Measurements from ENCODE around the gene RFX1. TPM values are rescaled to one million over a fixed set of nuclear protein-coding genes. Genes with fewer than 3 reads are reported as not detected.

RFX1 gene
- total and polyA plus RNA-seq, 9 of the 15 experiments (the other 6 are each of a cell fraction or from before 2014, with no cell fraction given), result 0.14 to 19.3 (median 1.2) TPM

DNA sequence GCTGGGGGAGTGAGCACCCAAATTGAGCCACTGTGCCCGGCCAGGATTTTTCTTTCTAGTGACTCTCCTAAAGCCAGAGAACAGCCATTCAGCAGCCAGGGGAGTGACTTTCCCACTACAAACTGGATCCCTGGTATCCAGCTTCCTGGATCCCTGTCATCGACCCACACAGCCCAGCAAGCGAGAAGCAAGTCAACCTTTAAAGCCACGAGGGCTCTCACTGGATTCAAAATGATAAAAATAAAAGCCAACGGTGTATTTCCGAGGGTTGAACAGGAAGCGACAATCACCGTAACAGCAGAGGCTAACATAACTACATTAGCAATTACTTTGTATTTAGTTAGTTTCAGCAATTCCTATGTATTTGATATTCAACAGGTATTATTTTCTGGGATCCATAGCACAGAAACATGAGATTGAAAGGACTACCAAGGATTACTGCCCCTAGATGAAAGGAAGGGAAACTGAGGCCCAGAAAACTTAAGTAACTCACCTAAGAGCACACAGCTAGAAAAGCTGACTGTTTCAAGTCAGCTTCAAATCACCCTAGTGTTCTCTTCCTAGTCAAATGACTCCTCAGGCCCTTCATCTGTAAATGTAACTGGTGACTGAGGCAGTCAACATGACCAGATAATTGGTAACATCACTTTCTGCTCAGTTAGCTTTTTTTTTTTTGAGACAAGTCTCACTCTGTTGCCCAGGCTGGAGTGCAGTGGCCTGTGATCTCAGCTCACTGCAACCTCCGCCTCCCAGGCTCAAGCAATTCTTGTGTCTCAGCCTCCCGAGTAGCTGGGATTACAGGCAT lies 2.7 kb downstream of the RFX1 start:
- Histone ChIP-seq H3K9me1 (ENCODE audit: control insufficient read depth, insufficient read depth, low read length) (no peaks in the 10 kb centered on the region), H3K4me3 (no peak overlapping the region), H3K4me2 (ENCODE audit: insufficient read depth, low read length) (peak overlapping the region; percentile 51; the same call in 1 of the 2 replicates), H3K79me2 (ENCODE audit: control insufficient read depth, insufficient read depth, low read length) (peaks cover 60% of the 10 kb centered on the region), H3K36me3 (ENCODE audit: control insufficient read depth, insufficient read depth, low read length) (peaks cover 17% of the 10 kb centered on the region; the same call in 1 of the 3 replicates), H3K27ac (ENCODE audit: extremely low read depth, low read depth, low read length) (peak overlapping the region; percentile 35; the same call in 2 of the 3 replicates), H2AFZ (ENCODE audit: low read depth, low read length) (peak overlapping the region; percentile 22), H4K20me1 (replicated peaks; ENCODE audit: control insufficient read depth, insufficient read depth, low read length) (no peaks in the 10 kb centered on the region), H3K9me3 (replicated peaks; ENCODE audit: control insufficient read depth, insufficient read depth, low read depth, low read length) (no peaks in the 10 kb centered on the region), H3K9ac (ENCODE audit: insufficient read depth in 1 of 2, low read depth in 2 of 2, low read length in 2 of 2) (peak overlapping the region; percentile 56 to 73; a peak in 3 of 4 replicates), H3K27me3 (ENCODE audit: control insufficient read depth in 2 of 2, insufficient read depth in 2 of 2, low read length in 2 of 2) (no peaks in the 10 kb centered on the region), H3K4me1 (replicated peaks in 1 of 2; ENCODE audit: control insufficient read depth in 2 of 2, insufficient read depth in 2 of 2, low read length in 2 of 2) (peaks cover 36 to 38% of the 10 kb centered on the region in 2 experiments)
- intact Hi-C loops (cut with micrococcal nuclease) (loop anchor here (2.0 kb wide), 1 partner anchor 51 kb away; the partner anchor contains the start of gene DCAF15), in situ Hi-C loops (cut with MboI) (no loop called here)
- 43% methylated on average over 10 of the region's 10 CpGs for WGBS (ENCODE audit: insufficient coverage, low coverage, missing lambda C conversion rate)
- no peak for ATAC-seq
- DNase-seq (ENCODE audit: extremely low read depth in 1 of 4, low spot score in 3 of 4), result peak in 1 of 4 experiments; percentile 6
- CTCF ChIA-PET (ENCODE audit: low intra/inter-chr PET ratio), result no interaction called here
- FAIRE-seq, result no peak
- POLR2A ChIA-PET, result interaction anchor here (0.6 kb wide), 2 partner anchors 848 to 1105 kb away, joined by 3 read pairs; no protein-coding TSS in a partner anchor
- TF ChIP-seq MCM5 (IDR thresholded peaks at IDR 0.05; ENCODE audit: low read depth) (no peak), NCOA1 (IDR thresholded peaks at IDR 0.05; ENCODE audit: low read depth) (no peak), ZNF316 (IDR thresholded peaks at IDR 0.05) (peak; percentile 84), C11orf30 (IDR thresholded peaks at IDR 0.05; ENCODE audit: low read depth) (peak; percentile 45; the same call in 1 of the 2 replicates)
- TF ChIP-seq, protein P1, sequence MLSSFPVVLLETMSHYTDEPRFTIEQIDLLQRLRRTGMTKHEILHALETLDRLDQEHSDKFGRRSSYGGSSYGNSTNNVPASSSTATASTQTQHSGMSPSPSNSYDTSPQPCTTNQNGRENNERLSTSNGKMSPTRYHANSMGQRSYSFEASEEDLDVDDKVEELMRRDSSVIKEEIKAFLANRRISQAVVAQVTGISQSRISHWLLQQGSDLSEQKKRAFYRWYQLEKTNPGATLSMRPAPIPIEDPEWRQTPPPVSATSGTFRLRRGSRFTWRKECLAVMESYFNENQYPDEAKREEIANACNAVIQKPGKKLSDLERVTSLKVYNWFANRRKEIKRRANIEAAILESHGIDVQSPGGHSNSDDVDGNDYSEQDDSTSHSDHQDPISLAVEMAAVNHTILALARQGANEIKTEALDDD (IDR thresholded peaks at IDR 0.05), result peak; percentile 47
- TF ChIP-seq, protein P2, sequence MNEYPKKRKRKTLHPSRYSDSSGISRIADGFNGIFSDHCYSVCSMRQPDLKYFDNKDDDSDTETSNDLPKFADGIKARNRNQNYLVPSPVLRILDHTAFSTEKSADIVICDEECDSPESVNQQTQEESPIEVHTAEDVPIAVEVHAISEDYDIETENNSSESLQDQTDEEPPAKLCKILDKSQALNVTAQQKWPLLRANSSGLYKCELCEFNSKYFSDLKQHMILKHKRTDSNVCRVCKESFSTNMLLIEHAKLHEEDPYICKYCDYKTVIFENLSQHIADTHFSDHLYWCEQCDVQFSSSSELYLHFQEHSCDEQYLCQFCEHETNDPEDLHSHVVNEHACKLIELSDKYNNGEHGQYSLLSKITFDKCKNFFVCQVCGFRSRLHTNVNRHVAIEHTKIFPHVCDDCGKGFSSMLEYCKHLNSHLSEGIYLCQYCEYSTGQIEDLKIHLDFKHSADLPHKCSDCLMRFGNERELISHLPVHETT (CRISPR knock-in tag; conservative IDR thresholded peaks at IDR 0.05 in 1 of 2, IDR thresholded peaks at IDR 0.05 in 1 of 2), result 0 out of 4 replicates have a peak, but pooled peaks of 1 of the 2 experiments have one; percentile 32
- TF ChIP-seq, protein P3, sequence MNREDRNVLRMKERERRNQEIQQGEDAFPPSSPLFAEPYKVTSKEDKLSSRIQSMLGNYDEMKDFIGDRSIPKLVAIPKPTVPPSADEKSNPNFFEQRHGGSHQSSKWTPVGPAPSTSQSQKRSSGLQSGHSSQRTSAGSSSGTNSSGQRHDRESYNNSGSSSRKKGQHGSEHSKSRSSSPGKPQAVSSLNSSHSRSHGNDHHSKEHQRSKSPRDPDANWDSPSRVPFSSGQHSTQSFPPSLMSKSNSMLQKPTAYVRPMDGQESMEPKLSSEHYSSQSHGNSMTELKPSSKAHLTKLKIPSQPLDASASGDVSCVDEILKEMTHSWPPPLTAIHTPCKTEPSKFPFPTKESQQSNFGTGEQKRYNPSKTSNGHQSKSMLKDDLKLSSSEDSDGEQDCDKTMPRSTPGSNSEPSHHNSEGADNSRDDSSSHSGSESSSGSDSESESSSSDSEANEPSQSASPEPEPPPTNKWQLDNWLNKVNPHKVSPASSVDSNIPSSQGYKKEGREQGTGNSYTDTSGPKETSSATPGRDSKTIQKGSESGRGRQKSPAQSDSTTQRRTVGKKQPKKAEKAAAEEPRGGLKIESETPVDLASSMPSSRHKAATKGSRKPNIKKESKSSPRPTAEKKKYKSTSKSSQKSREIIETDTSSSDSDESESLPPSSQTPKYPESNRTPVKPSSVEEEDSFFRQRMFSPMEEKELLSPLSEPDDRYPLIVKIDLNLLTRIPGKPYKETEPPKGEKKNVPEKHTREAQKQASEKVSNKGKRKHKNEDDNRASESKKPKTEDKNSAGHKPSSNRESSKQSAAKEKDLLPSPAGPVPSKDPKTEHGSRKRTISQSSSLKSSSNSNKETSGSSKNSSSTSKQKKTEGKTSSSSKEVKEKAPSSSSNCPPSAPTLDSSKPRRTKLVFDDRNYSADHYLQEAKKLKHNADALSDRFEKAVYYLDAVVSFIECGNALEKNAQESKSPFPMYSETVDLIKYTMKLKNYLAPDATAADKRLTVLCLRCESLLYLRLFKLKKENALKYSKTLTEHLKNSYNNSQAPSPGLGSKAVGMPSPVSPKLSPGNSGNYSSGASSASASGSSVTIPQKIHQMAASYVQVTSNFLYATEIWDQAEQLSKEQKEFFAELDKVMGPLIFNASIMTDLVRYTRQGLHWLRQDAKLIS (CRISPR knock-in tag; IDR thresholded peaks at IDR 0.05), result peak; percentile 25; the same call in 1 of the 2 replicates
- TSS peak; percentile 12 for BruUV-seq (replicated peaks)
